HL-60 (cell line): Measurements from ENCODE around the gene KRT16.
"Not testable (repeated sequence)": the region's sequence is repeated elsewhere in the genome, so short reads cannot be mapped to it uniquely, and the experiment has no call there.

Source experiments
- GABPA ChIP-seq: IDR thresholded peaks from 2 replicates; pipeline ENCODE4 v1.6.1; 2012; ENCODE audit warnings: low read depth
- TF ChIP-seq, protein P1 (sequence below): IDR thresholded peaks from one replicate; pipeline ENCODE4 v1.5.1; 2011; ENCODE audit warnings: low read length, control low read depth, inconsistent platforms; ENCODE audit not compliant: insufficient read depth

DNA sequence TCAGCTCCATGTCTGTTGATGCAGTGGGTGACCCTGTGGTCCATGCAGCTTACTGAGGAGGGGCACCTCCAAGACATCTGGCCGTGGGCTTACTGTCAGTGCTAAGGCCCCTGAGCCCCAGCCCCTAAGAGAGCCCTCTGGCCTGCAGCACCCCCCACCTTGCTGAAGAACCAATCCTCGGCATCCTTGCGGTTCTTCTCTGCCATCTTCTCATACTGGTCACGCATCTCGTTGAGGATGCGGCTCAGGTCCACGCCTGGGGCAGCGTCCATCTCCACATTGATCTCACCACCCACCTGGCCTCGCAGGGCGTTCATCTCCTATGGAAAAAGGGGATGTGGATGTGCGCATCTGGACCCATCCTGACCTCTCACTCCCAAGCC, 8.9 kb upstream of the KRT16 start:
- not testable (repeated sequence) for TF ChIP-seq GABPA
- TF ChIP-seq, protein P1, sequence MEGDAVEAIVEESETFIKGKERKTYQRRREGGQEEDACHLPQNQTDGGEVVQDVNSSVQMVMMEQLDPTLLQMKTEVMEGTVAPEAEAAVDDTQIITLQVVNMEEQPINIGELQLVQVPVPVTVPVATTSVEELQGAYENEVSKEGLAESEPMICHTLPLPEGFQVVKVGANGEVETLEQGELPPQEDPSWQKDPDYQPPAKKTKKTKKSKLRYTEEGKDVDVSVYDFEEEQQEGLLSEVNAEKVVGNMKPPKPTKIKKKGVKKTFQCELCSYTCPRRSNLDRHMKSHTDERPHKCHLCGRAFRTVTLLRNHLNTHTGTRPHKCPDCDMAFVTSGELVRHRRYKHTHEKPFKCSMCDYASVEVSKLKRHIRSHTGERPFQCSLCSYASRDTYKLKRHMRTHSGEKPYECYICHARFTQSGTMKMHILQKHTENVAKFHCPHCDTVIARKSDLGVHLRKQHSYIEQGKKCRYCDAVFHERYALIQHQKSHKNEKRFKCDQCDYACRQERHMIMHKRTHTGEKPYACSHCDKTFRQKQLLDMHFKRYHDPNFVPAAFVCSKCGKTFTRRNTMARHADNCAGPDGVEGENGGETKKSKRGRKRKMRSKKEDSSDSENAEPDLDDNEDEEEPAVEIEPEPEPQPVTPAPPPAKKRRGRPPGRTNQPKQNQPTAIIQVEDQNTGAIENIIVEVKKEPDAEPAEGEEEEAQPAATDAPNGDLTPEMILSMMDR, result not testable (repeated sequence)
